GM19023 (cell line): ENCODE data around the gene KYNU.
A peak's percentile ranks its signal among the peaks of the same experiment; 100 is the strongest.
"Not testable (repeated sequence)": the region's sequence is repeated elsewhere in the genome, so short reads cannot be mapped to it uniquely, and the experiment has no call there.

Experiments used
- ATAC-seq: cut with Tn5 transposase; IDR thresholded peaks from one replicate; pipeline ENCODE4 v1.9.1; 2021; ENCODE audit warnings: mild to moderate bottlenecking, moderate library complexity; ENCODE audit not compliant: unreplicated experiment

KYNU gene

DNA sequence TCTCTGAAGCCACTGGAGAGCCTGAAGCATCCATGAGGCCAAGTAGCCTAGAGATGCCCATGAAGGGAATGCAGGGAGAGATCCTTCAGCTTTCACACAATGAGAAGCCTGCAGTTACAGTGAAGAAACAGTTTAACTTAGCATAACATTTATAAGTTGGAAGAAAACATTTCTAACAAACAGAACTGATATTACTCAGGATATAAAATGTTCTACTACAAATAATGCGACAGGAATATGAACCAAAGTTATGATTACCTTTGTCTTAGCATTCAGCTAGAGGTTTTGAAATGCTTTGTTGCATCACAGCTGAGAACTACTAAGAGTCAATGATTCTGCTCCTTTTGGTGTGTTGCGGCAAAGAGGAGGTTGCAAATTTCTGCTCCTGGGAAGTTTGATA lies 6.9 kb upstream of the KYNU start:
- no peak for ATAC-seq

DNA sequence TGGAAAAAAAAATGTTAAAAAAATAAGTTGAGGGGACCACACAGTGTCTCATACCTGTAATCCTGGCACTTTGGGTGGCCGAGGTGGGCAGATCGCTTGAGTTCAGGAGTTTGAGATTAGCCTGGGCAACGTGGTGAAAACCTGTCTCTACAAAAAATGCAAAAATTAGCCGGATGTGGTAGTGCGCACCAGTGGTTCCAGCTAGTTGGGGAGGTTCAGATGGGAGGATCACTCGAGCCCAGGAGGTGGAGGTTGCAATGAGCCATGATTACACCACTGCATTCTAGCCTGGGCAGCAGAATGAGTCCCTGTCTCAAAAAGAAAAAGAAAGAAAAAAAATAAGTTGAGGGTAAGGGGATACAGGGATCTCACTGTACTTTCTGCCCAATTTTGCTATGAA lies 6.1 kb upstream of the KYNU start:
- ATAC-seq: no peak

DNA sequence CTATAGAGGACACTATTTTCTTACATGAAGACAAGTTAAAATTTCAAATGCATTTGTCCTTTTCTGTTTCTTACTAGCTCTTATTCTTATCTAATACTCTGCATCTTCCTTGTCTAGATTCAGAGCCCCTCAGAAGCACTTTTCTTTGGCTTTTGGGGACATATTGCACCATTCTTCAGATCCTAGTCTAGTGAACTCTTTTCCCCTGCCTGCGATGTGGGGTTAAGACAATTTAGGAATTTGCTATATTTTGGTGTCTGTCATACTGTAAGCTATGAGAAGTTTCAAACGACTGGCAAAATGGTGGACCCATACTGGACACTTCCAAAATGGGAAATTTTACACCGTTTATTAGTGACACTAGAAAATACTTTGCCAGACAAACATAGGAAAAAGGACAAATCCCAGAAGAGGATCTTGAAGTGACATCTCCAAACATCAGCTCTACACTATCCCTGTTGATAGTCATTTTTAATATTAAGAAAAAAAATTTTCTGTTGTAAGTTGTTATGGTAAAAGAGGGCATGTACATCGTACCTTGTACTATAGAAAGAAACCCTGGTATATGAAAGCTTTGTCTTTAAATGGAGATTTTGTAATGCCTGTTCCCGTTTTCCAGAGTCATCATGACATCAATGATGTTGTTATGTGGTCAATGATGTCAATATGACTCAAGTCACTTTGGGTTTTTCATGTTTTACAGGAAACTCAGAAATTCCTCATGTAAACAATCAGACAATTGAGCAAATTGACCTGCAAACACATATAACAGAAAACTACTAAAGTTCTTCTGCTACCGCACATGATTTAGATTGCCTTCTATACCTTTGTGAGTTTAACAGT lies 4.4 kb upstream of the KYNU start:
- no peak for ATAC-seq

DNA sequence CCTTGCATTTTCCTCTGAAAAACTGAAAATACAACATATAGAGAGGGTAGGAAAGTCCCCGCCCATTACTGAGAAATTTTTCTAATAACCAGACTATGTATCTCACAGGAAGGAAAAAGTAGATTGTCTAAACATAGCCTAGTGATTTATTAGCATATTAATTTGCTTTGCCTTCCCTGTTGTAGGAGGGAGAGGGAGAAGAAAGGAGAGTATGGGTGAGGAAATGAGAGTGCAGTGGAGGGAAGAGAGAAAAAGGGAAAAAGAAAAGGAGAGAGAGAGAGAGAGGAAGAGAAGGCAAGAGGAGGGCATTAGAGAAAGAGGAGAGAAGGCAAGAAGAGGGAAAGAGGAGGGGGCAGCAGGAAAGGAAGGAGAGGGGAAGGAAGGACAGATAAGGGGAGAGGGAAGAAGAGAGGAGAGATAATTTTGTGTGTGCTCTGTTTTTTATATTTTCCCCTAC lies 3.6 kb upstream of the KYNU start:
- ATAC-seq: no peak

DNA sequence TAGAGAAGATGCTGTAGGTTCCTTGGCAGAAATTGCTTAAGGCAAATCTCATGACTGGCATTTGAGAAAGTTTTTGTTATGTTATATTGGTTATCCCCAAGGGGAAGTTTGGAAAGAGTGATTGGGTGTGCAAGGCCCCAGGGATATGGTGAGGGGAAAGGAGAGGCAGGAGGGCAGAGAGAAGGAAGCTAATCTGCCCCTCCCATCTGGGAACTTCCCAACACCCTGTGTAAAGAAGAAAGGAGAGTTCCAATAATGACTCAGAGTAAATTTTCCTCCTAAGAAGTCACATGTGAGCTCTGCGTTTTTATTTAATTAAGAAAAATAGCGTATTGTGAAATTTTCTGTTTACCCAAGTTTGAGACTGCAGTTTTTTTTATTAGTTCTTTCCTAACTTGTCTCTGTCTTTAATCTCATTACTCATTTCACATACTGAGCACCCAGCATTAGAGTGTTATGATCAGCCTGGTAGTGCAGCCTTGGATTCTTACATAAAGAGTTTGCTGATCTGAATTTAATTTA lies 3.1 kb upstream of the KYNU start:
- ATAC-seq: peak; percentile 25

DNA sequence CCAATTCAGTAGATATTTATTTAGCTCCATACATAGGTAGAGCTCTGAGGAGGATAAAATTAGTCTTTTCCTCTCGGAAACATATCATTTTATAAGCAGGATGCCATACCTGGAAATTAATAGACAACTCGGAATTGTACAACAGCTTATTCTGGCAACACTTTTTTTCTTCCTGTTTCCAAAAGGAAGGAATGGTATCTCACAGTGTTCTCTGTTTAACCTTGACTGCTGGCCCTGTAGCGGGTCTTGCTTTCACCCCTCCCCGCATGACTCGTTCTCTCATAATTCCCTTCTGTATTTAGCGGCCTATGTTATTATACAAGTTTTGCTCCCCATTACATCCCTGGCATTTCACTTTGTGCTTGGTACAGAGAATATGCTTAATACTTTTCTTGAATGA lies 2.5 kb upstream of the KYNU start:
- no peak for ATAC-seq

DNA sequence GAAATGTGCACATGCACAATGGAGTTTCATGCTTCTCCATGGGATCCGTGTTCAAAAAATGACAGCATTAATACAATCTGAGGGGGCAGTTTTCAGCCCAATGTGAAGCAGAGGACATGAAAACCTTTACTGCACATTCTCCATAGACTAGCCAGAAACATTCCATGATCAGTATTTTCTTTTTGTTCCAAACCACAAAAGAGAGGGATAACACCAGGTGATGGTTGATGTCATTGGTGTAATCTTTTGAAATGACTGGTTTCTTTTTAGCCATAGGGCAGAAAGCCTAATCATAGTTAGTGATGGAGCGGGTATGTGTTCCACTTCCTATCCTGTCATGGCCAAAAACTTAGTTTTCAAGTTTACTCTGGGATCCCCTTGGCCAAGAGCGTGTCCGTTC lies 1.8 kb upstream of the KYNU start:
- no peak for ATAC-seq

DNA sequence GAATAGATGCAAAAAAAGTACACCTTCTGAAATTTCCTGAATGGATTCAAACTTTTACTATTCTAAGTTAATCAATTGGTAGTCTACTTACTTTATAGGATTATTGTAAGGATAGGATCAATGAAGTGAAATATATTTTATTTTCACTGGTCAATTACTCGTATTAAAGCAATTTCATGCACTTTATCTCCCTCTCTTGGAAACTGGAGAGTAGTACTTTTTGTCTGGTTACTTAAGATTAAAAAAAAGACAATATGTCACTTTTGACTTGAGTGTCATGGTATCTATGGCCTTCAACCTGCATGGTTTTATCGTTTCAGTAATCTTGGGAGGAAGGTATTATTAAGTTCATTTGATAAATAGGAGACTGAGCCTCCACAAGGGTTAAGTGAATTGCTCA lies 1.0 kb upstream of the KYNU start:
- no peak for ATAC-seq

DNA sequence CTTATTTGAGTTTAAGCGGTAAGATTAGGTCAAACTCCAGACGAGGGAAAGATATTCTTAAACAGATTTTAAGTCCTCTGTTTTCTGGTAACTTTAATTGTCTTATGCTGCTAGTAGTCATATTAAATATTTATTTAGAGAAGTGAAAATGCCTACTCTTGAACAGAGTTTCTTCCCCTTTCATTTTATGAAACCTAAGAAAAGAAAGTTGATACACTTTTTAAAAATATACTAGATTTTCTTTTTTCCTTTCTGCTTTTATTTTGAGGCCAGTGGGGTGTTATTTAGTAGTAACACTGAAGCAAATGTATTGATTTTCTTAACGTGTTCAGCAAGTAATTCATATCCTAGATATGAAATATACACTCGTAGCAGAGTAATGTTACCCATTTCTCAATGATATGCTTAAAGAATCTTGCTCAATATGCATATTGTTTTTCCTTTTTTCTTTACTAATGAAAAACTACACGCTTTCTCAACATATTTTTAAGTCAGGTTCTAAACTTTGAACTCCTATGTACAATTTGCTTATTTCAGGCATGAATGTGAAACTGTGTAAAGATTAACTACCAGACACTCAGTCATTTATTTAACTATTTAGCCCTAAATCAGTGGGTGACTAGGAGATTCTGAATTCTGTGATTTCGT lies 691 bp downstream of the KYNU start:
- no peak for ATAC-seq

DNA sequence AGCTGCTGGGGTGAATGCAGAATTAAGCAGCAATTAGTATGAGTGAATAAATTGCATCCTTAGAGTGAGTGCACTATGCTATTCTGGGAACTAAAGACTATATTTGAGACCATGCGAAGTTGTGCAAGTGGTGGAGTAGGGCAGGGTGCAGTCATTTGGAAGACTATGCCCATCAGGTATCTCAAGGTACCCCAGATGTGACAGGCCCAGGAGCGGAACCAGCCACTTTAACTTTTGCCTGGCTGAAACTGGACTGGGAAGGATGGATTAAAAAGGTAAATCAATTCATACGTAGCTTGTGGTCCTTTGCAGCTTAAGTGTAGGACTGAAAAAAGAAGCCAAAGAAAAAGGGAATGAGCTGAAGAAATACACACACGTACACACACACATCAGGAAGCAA lies 1.7 kb downstream of the KYNU start:
- no peak for ATAC-seq

DNA sequence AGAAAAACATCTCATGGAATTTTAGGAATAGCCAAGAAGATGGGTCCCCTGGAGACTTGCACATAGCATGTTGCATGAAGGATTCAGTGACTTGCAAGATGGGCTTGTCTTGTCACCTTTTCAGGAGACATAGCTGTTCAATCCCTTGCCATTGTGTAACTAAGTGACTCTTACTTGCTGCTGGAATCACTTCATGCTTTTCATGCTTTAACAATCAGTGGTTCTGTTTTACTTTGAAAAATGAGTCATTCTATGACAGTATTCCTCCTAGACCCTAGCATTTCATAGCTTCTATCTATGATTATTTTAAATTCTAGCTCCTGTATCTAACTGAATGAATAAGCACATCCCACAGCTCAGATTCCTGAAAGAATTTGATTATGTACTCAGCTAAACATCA lies 2.8 kb downstream of the KYNU start:
- ATAC-seq: no peak

DNA sequence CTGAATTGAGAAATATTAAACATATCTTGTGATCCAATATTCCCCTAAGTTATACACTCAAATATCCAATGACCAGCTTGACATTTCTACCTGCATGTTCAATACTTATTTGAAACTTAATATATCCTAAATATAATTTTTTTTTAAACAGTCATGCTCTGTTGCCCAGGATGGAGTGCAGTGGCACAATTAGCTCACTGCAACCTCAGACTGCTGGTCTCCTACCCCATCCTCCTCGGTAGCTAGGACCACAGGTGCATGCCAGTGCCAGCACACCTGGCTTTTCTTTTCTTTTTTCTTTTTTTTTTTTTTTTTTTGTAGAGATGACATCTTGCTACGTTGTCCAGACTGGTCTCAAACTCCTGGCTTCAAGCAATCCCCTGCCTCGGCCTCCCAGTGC lies 4.2 kb downstream of the KYNU start:
- ATAC-seq: no peak

DNA sequence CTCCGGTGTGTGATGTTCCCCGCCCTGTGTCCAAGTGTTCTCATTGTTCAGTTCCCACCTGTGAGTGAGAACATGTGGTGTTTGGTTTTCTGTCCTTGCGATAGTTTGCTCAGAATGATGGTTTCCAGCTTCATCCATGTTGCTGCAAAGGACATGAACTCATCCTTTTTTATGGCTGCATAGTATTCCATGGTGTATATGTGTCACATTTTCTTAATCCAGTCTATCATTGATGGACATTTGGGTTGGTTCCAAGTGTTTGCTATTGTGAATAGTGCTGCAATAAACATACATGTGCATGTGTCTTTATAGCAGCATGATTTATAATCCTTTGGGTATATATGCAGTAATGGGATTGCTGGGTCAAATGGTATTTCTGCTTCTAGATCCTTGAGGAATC lies 5.0 kb downstream of the KYNU start:
- ATAC-seq: not testable (repeated sequence)

DNA sequence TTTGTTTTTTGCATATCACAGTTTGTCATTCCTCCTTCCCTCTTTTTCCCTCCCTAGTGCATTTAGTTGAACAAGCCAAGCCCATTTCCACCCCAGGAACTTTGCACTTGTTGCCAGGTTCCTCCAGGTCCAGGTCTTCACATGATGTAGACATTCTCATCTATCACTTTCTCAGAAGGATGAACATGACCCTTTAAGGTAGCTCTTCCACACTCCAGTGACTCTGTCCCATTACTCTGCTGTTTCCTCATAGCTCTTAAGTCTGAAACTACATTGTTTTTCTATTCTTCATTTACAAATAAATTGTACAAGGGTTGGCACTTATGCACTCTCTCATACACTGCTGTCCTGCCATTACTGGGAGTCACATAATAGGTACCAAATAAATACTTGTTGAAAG lies 6.1 kb downstream of the KYNU start:
- no peak for ATAC-seq

DNA sequence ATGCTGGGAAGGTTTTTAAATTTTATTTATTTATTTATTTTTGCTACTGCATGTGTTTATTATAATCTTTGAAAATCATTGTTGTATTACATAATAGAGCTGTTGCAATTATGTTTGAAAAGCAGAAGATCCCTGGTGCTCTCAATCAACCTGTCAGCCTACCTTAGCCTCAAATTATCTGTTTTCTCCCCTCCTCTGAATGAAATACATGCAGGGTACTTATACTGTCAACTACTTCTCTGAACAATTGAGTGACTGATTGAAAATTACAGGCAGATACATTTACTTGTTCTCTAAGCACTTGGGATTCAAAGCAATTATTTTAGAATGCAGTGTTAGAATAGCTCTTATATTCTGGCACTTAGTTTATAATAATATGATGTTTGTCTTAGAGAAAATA lies 8.1 kb downstream of the KYNU start:
- no peak for ATAC-seq

DNA sequence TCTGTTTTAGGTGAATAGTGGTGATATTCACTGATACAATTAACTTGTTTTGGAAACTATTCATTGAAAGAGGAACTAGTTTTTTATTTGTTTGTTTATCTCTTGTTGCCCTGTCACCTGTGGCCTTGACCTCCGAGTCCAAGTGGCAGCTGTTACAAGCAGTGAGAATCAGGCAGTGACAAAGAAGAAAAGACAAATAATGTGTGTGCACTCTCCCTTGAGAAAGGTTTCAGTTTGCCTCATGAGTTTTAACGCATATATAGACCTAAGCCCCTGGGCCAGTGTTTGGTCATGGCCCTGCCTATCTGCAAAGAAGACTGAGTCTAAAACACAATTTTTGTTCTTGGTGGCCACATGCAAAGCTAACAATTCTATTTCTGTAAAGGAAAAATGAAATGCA lies 15.3 kb downstream of the KYNU start:
- peak; percentile 100 for ATAC-seq

DNA sequence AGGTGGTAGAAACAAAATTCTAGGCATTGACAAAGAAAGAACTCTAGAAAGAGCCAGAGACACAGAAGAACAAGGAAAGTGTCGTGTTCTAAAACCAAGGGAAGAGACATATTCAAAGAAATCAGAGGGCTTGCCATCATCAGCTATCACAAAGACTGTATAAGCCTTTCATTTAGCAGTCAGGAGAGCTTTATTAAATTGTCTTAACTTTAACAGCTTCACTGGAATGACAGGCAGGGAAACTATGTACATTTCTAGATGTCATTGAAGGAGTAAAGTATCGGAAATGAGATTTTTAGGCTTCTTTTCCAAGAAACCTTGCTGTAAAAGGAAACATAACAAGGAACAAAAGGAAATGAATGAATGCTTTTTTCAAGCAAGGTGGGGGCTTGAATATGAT lies 15.8 kb downstream of the KYNU start:
- peak; percentile 1 for ATAC-seq

DNA sequence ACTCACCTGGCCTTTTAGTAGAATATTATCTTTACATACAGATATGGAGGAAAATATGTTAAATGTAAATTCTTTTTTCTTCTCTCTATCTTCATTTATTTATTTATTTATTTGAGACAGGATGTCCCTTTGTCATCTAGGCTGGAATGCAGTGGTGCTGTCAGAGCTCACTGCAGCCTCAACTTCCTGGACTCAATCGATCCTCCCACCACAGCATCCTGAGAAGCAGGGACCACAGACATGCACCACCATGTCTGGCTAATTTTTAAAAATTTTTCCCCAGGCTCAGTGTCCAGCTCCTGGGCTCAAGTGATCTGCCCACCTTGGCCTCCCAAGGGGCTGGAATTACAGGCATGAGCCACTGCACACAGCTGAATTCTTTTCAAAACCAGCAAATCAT lies 20.3 kb downstream of the KYNU start:
- ATAC-seq: no peak

DNA sequence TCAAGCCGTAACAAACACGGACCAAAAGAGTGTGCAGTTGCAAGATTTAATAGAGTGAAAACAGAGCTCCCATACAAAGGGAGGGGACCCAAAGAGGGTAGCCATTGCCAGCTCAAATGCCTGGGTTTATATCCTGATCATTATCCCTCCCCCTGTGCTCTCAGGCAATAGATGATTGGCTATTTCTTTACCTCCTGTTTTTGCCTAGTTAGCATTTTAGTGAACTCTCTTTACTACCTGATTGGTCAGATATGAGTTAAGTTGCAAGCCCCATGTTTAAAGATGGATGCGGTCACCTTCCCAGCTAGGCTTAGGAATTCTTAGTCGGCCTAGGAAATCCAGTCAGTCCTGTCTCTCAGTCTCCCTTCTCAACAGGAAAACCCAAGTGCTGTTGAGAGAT lies 22.9 kb downstream of the KYNU start:
- not testable (repeated sequence) for ATAC-seq

DNA sequence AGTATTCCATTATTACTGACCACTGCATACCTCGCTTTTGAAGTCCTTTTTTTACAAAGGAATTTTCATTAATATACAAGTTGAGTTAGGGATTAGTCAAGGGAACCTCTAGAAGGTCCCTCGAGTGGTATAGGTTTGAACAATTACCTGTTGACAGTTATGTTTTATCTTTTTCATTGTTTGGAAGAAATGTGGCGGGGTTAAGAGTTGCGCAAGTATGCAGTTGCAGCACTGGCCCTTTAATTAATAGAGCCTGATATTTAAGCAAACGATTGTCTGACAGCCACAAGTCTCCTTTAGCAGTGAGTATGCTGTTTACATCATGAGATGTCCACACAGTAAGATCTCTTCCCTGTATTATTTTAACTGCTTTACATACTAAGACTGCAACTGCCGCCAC lies 24.3 kb downstream of the KYNU start:
- no peak for ATAC-seq

DNA sequence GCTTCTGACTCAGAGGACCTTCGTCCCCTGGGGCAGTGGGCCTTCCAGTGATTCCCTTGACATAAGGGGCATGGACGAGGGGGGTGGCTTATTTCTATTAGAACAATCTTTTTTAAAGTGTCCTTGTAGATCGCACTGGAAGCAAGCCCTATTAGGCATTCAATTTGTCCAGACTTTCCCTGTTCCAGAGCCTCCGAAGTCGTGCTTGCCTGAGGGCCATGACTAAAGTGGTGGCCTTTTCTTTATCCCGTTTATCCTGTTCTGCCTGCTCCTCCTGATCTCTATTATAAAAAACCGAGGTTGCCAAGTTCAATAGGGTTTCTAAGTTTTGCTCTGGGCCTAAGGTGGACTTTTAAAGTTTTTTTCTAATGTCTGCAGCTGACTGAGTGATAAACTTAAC lies 26.3 kb downstream of the KYNU start:
- ATAC-seq: not testable (repeated sequence)

DNA sequence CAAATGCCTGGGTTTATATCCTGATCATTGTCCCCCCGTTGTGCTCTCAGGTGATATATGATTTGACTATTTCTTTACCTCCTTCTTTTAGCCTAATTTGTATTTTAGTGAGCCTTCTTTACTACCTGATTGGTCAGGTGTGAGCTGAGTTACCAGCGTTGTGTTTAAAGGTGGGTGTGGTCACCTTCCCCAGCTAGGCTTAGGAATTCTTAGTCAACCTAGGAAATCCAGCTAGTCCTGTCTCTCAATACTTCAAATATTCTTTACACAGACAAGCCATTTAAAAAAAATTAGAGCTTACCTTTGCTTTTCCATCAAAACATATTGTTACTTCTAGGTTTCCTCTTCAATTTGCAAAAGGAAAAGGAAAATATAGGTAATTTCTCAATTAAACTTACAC lies 30.2 kb downstream of the KYNU start:
- ATAC-seq: no peak
